Measurements from ENCODE around the gene AIRE. TPM values are rescaled to one million over a fixed set of nuclear protein-coding genes. Genes with fewer than 3 reads are reported as not detected.

Gene AIRE
- total and polyA plus RNA-seq, 12 donors = 0.06 to 1.1 (median 0.09) TPM; not detected in 8

DNA sequence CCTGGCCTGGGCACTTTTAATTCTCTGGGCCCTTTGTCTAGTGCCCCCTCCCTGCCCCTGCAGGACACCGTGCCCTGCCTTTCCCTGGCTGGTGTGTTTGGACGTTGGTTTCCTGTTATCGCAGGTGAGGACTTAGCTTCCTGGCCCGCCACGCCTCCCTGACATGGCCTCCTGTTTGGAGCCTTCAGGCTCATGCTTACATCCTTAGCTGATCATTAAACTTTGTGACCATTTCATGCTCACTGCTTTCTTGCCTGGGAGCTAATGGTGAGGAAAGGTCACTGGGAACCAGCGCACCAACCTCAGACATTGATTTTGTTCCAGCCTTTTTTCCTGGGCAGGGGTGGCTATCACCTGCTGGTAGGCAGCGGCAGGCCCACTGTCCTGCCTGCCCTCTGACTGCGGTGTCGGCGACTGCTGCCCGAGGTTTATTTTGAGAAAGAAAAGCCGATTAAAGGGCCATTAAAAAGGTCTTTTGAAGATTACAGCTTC, 17.9 kb downstream of the AIRE start:
- Histone ChIP-seq H3K36me3 (replicated peaks in 1 of 2) (no peaks in the 10 kb centered on the region), H3K4me3 (no peak overlapping the region), H3K27ac (peak overlapping the region in 1 of 5 donors; percentile 27), H3K9me3 (replicated peaks in 1 of 3) (no peaks in the 10 kb centered on the region), H3K4me1 (replicated peaks in 1 of 2) (peaks cover 8 to 15% of the 10 kb centered on the region in 2 donors), H3K27me3 (no peaks in the 10 kb centered on the region)
- no peak for DNase-seq
- 80 to 87% (median 83%) methylated on average over 12 of the region's 12 CpGs for WGBS, 4 donors
- intact Hi-C loops (cut with DNase I) = loop anchor here in 1 of 2 donors (5.0 kb wide), 1 partner anchor 34 kb away; the partner anchor contains the start of gene CFAP410
- no peak for TF ChIP-seq POLR2A (IDR thresholded peaks at IDR 0.05)
- no peak for TF ChIP-seq CTCF (IDR thresholded peaks at IDR 0.05)

DNA sequence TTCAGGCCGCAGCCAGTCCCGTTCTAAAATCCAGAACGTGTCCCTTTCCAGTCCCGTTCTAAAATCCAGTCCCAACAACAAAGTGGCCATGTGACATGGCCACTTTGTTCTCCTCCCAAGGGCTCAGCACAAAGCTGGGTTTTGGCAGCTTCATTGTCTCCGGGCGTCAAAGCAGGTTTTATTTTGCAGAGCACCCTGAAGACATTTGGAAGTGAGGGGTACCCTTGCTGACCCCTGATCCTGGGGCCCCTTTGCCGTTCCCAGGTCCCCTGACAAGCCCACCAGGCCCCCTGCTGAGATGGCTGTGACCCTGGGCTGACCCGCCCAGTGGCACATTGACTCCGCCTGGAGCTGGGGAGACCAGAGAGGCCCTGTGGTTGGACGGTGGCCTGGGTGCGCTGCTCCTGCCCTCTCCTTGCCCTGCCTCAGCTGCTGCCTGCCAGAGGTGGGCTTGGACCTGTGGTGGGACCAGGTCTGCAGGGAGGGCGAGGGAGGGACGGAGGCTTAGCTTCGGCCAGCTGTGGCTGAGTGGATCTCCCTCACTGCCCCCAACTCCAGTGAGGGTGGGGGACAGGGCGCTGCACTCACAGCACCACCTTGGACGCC, 18.4 kb downstream of the AIRE start:
- Histone ChIP-seq H3K27ac (no peak overlapping the region), H3K4me1 (replicated peaks in 1 of 2) (peaks cover 8 to 15% of the 10 kb centered on the region in 2 donors), H3K36me3 (replicated peaks in 1 of 2) (no peaks in the 10 kb centered on the region), H3K27me3 (no peaks in the 10 kb centered on the region), H3K9me3 (replicated peaks in 1 of 3) (no peaks in the 10 kb centered on the region), H3K4me3 (no peak overlapping the region)
- WGBS, 4 donors = 81 to 87% (median 85%) methylated on average over 6 to 16 of the region's 16 CpGs
- TF ChIP-seq POLR2A (IDR thresholded peaks at IDR 0.05) = no peak
- TF ChIP-seq CTCF (IDR thresholded peaks at IDR 0.05) = no peak
- no peak for DNase-seq
- intact Hi-C loops (cut with DNase I) = loop anchor here in 1 of 2 donors (5.0 kb wide), 1 partner anchor 33 kb away; the partner anchor contains the start of gene CFAP410

GRCh38 chr21:44304877-44305293, 19.2 kb downstream of the AIRE start:
- H3K4me3 ChIP-seq = no peak overlapping the region
- no peaks in the 10 kb centered on the region for H3K9me3 ChIP-seq (replicated peaks in 1 of 3)
- TF ChIP-seq CTCF (IDR thresholded peaks at IDR 0.05) (peak; percentile 27 to 58 (median 48)), POLR2A (IDR thresholded peaks at IDR 0.05) (no peak)
- H3K36me3 ChIP-seq (replicated peaks in 1 of 2) = no peaks in the 10 kb centered on the region
- peak in 4 of 7 donors; percentile 48 to 66 (median 50) for DNase-seq
- H3K27ac ChIP-seq = peak overlapping the region in 1 of 5 donors; percentile 63
- H3K4me1 ChIP-seq (replicated peaks in 1 of 2) = peaks cover 8 to 15% of the 10 kb centered on the region in 2 donors
- intact Hi-C loops (cut with DNase I) = loop anchor here in 1 of 2 donors (5.0 kb wide), 1 partner anchor 32 kb away; the partner anchor contains the start of gene CFAP410
- WGBS, 4 donors = 63 to 72% (median 69%) methylated on average over 3 to 8 of the region's 8 CpGs
- no peaks in the 10 kb centered on the region for H3K27me3 ChIP-seq

- Histone ChIP-seq H3K27me3 (no peaks in the 10 kb centered on the region), H3K4me1 (replicated peaks in 1 of 2) (peaks cover 7 to 13% of the 10 kb centered on the region in 2 donors), H3K4me3 (no peak overlapping the region), H3K9me3 (replicated peaks in 1 of 3) (no peaks in the 10 kb centered on the region), H3K36me3 (replicated peaks in 1 of 2) (peaks cover 0 to 5% of the 10 kb centered on the region in 2 donors), H3K27ac (peak overlapping the region in 1 of 5 donors; percentile 63)
- no peak for TF ChIP-seq CTCF (IDR thresholded peaks at IDR 0.05)
- no peak for TF ChIP-seq POLR2A (IDR thresholded peaks at IDR 0.05)
- peak in 2 of 7 donors; percentile 31 to 46 for DNase-seq
- intact Hi-C loops (cut with DNase I) = no loop called here
- 67 to 83% (median 77%) methylated on average over 5 to 9 of the region's 9 CpGs for WGBS, 4 donors
These were observed 20.0 kb downstream of the AIRE start for GRCh38 chr21:44305691-44306090.

All from adrenal gland (tissue), 12 donors.